Measurements from ENCODE around the gene MYO1H.
"Not testable (repeated sequence)": the region's sequence is repeated elsewhere in the genome, so short reads cannot be mapped to it uniquely, and the experiment has no call there.

MYO1H gene

DNA sequence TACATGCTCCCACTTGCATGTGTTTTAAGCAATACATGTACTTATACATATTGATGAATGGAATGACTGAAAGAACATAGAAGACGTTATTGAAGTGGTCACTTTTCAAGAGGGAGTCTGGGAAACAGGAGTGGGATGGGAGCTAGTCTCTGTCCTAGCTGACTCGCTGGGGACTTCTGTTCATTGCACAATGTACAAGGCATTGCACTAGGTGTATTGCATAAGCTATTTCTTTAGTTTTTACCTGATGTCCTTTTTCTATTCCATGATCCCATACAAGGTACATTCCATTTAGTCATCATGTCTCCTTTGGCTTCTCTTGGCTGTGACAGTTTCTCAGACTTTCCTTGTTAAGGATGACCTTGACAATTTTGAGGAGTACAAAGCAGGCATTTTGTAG lies 4.0 kb upstream of the MYO1H start:
- no peak for DNase-seq

GRCh38 chr12:109345428-109345827 lies 2.3 kb upstream of the MYO1H start:
- no peak for DNase-seq

GRCh38 chr12:109346920-109347319 lies 780 bp upstream of the MYO1H start:
- DNase-seq = peak in 1 of 2 donors; percentile 12

GRCh38 chr12:109352184-109352583 lies 4.5 kb downstream of the MYO1H start:
- DNase-seq = no peak

DNA sequence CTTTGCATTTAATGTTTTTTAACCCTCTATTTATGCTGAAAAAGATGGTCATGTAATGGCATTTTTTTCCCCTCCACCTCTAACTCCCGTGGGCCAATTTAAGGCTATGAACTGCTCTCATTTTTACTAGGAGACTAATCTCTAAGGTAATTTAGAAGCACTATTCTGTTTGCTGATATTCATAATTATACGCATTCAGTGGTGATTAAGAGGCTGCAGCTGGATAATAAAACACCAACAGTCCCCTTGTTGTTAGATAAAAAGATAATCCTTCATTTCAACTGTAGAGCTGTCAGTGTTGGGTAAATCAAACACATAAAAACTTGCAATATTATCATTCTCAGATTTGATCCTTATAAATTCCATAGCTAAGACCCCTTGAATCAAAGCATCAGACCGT lies 8.9 kb downstream of the MYO1H start:
- no peak for DNase-seq

GRCh38 chr12:109357032-109357431 lies 9.3 kb downstream of the MYO1H start:
- no peak for DNase-seq

DNA sequence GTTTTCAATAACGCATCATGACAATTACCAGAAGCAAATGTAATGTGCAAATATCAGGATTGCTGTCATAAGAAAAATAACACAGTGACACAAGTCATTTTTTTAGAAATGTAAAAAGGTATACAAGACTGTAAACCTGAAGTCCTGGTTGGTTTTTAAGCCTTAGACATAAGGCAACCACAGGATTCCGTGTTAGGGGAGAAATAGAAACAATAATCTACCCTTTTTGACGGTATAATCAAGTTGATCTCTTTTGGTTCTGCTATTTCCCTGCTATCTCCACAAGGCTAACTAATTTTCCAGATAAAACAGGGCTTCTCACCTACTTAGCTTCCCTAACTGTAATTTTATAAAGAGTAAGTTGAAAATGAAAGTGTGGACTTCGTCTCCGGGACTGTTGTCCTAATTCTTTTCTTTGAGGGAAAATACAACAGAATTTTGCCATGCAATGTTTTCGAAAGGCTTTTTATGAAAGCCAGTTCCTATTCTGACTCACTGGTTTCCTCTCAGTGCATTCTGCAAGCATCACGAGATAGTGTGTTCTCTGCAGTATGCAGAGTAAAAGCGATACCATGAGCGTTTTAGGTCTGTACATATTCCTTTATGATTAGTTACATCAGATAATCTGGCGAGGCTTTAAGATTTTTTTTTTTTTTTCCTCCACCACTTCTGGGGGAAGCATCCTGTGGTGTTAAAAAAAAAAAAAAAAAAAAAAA lies 10.6 kb downstream of the MYO1H start:
- peak; percentile 65 to 70 for DNase-seq

GRCh38 chr12:109359131-109359690 lies 11.5 kb downstream of the MYO1H start:
- no peak for DNase-seq

DNA sequence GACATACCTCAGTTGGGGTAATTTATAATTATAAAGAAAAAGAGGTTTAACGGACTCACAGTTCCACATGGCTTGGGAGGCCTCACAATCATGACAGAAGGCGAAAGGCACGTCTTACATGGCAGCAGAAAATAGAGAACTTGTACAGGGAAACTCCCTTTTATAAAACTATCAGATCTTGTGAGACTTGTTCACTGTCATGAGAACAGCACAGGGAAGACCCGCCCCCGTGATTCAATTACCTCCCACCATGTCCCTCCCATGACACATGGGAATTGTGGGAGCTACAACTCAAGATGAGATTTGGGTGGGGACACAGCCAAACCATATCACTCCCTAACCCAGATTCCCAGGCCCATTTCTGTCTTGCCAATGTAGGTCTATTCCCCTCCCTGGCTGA lies 22.1 kb downstream of the MYO1H start:
- peak; percentile 50 to 69 for DNase-seq

DNA sequence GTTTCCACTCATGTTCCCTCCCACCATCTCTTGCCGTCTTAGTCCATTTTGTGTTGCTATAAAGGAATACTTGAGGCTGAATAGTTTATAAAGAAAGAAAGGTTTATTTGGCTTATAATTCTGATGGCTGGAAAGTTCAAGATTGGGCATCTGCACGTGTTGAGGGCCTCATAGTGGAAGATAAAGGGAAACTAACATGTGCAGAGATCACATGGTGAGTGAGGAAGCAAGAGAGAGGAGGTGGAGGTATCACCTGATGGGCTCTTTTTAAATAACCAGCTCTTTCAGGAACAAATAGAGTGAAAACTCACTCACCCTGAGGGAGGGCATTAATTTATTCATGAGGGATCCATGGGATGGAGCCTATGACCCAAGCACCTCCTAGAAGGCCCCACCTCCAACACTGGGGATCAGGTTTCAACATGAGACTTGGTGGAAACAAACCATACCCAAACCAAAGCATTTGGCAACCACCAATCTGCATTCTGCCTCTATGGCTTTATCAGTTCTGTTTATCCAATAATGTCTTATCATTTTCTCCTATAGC lies 29.5 kb downstream of the MYO1H start:
- DNase-seq = no peak

- DNase-seq = no peak
Measured at GRCh38 chr12:109378569-109378968, 30.9 kb downstream of the MYO1H start.

GRCh38 chr12:109382031-109382430 lies 34.3 kb downstream of the MYO1H start:
- DNase-seq = no peak

DNA sequence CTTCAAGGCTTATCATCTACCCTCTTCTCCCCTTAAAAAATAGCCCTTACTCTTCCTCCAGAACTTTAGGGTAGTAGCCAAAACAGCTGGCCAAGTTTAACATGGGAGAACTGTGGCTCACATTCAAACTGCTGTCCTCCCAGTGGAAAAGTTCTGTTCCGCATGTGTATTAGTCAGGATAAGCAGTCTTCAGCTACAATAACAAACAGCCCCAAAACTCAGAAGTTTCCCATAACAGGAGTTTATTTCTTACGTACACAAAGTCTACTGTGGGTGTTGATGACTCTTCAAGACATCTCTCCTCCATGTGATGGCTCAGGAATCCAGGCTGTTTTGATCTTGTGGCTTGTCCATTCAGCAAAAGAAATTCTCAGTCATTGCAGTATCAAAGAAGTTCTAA lies 35.5 kb downstream of the MYO1H start:
- no peak for DNase-seq

DNA sequence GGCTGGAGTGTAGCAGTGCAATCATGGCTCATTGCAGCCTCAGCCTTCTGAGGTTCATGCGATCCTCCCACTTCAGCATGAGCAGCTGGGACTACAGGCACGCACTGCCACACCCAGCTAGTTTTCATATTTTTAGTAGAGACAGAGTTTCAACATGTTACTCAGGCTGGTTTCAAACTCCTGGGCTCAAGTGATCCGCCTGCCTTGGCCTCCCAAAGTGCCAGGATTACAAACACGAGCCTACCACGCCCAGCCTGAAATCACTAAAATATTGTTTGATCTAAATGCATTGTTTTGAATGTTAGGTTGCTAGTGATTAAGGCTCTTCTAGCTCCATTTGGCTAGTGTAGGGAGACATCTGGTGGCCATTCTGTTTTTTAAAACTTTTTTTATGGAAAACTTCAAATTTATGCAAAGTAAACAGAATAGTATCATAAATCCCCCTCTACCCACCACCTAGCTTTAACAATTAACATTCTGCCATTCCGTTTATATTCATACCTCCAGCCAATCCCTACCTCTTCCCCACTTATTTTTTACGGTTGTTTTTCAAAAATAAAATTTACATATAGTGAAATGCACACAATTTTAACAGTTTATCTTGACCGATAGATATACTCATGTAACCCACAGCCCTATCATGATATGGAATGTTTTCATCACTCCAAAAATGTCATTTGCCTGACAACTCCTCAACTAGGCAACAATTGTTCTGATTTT lies 37.8 kb downstream of the MYO1H start:
- DNase-seq = peak; percentile 42 to 53

GRCh38 chr12:109386059-109386433 lies 38.3 kb downstream of the MYO1H start:
- no peak for DNase-seq

DNA sequence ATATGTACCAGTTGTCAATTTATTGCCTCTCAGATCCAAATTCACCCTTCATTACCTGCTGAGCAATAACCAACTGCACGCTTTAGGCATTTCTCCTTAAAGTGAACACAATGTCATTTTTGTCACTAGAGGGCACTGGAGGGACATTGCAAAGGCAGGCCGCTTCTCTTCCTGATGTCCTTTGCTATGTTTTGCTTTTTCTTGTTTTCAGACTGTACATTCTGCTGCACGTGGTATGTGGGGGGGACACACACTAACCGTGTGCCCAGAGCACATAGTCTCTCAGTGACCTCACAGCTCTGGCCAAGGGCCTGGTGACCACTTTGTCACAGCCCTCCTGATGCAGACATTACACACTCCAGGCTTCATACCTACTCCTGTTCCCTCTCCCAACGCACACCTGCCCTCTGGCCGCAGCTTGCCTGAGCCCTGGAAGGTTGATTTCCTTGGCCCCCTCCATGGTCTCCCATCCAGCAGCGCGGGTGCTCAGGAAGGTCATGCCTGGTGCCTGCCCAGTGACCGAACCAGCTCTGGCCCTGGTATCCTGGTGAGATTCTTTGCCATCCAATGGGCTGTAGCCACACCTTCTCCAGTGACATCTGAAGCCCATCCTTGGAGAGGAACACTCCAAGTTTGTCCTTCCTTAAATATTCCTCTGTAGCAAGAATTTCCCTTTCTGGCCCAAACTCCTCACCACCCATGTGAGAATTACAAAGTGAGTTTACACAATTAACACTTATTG lies 39.9 kb downstream of the MYO1H start:
- peak in 1 of 2 donors; percentile 39 for DNase-seq

- no peak for DNase-seq
Measured at GRCh38 chr12:109388167-109388563, 40.5 kb downstream of the MYO1H start.

DNA sequence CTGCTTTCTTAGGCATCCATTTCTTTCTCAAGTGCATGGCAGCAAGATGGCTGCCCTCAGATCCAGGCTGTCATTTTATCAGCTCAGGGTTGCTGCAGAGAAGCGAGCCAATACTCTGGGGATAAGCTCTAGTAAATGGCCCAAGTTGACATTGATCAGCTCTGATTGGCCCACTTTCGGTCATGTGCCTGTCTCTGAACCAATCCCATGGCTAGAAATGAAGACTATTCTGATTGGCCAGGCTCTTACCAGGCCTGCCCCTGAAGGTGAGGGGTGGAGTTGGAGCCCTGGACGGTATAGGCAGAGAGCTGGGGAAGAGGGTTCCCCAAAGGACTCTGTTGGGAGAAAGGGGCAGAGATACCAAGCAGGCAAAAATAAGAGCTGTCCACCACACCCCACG lies 41.4 kb downstream of the MYO1H start:
- no peak for DNase-seq

DNA sequence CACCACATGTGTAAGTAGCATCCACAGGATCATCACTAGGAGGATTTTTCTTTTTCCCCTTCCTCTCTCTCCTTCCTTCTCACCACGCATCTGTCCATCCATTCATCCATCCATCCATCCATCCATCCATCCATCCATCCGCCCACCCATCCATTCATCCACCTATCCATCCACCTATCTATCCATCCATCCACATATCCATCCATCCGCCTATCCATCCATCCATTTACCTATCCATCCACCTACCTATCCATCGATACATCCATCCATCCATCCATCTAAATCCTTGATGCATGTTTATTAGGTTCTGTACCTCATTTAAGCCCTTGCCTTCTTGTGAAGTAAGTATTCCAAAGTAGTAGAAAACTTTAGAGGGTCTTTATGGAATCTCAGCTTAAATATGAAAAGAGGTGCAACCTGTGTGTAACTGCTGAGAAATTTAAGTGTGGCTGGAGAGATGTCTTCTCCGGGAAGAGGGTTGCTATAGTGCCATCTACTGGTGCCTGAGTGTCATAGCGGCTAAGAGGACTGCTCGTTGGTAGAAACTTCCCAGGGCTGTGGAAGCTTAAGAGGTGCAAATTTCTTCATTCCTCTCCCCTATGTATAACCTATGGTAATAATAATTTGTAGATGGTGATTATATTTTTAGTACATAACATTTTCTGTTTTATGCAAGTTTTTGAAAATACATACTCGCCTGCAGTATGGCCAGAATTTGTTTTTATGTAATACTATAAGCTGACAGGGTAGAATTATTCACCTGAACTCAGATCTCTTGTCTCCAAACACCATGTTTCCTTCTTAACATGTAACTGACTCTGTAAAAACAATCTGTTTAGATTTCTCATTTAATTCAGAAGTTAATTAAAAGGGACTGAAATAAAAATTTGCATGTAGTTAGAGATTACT lies 46.0 kb downstream of the MYO1H start:
- peak; percentile 58 to 65 for DNase-seq

DNA sequence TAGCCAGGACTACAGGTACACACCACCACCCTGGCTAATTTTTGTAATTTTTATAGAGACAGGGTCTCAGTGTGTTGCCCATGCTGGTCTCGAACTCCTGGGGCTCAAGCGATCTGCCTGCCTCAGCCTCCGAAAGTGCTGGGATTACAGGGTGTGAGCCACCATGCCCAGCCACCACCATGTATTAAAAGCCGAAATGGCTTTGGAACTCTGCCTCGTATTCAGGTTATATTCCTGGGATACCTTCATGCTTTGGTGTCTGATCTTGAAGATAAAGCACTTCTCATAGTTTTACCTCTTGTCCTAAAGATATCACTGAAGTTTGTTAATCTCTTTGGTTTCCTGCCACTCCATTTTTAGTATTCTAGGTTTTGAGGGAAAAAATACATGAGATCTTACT lies 47.2 kb downstream of the MYO1H start:
- DNase-seq = no peak

DNA sequence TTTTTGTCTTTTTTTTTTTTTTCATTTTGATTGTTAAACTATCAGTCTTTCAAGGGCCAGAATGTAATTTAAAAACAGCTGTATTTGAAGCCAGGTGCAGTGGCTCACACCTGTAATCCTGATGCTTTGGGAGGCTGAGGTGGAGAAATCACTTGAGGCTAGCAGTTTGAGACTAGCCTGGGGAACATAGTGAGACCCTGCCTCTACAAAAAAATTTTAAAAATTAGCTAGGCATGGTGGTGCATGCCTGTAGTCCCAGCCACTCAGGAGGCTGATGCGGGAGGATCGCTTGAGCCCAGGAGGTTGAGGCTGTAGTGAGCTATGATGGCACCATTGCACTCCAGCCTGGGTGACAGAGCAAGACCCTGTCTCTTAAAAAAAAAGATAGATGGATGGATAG lies 57.1 kb downstream of the MYO1H start:
- DNase-seq = not testable (repeated sequence)

DNA sequence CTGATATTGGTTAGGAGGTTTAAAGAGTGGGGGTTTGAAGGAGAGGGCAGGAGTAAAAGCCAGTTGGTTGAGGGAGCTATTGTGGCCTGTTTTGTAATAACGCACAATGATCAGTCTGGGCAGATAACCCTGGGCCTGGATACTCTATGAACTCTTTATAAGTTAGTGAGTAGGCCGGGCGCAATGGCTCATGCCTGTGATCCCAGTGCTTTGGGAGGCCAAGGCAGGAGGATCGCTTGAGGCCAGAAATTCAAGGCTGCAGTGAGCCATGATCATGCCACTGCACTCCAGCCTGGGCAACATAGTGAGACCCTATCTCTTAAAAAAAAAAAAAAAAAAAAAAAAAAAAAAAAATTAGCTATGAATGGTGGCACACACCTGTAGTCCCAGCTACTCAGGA lies 58.4 kb downstream of the MYO1H start:
- not testable (repeated sequence) for DNase-seq
